Gastrocnemius medialis (tissue), 4 donors: Measurements from ENCODE around the gene NFKB2. TPM values are rescaled to one million over a fixed set of nuclear protein-coding genes. Genes with fewer than 3 reads are reported as not detected.

Source experiments
- ATAC-seq, 2 donors: fragments of 150-250 bp; one replicate each; pipeline ENCODE4 v1.9.1; 2016
- DNase-seq, 2 donors: peaks; one replicate each; pipeline ENCODE4 v3.0.0-alpha.2; 2019
- H3K27ac ChIP-seq, 4 donors: fragments of 200-600 bp; sonication (generic); 1 replicate in 1 of 4; 2 replicates in 3 of 4; pipeline ENCODE4 v1.5.1; 2016 to 2018; ENCODE audit warnings: mild to moderate bottlenecking in 2 of 4, moderate library complexity in 1 of 4
- H3K27me3 ChIP-seq, 3 donors: fragments of 200-600 bp; sonication (generic) in 2 of 3; 1 replicate in 1 of 3; 2 replicates in 2 of 3; pipeline versions ENCODE4 v1.5.1 to v1.6.0; 2016 to 2019; ENCODE audit warnings: mild to moderate bottlenecking in 1 of 3, moderate library complexity in 1 of 3
- H3K36me3 ChIP-seq, 2 donors: fragments of 200-600 bp; sonication (generic) in 1 of 2; one replicate each; pipeline ENCODE4 v1.5.1; 2017 to 2018
- H3K4me1 ChIP-seq, 2 donors: fragments of 200-600 bp; sonication (generic) in 1 of 2; one replicate each; pipeline ENCODE4 v1.5.1; 2016 to 2017; ENCODE audit warnings: mild to moderate bottlenecking in 2 of 2
- H3K4me3 ChIP-seq, 4 donors: fragments of 200-600 bp; sonication (generic) in 3 of 4; 1 replicate in 1 of 4; 2 replicates in 3 of 4; pipeline ENCODE4 v1.5.1; 2016 to 2019; ENCODE audit warnings: mild to moderate bottlenecking in 2 of 4
- H3K9me3 ChIP-seq, 3 donors: fragments of 200-600 bp; sonication (generic) in 2 of 3; 1 replicate in 1 of 3; 2 replicates in 2 of 3; pipeline ENCODE4 v1.5.1; 2016 to 2019
- POLR2A ChIP-seq, 2 donors: fragments of 450-650 bp; IDR thresholded peaks; one replicate each; pipeline ENCODE4 v1.6.1; 2017; ENCODE audit warnings: antibody characterized with exemption in 2 of 2, mild to moderate bottlenecking in 2 of 2, moderate library complexity in 2 of 2
- in situ Hi-C, 4 donors: fragments of 200-750 bp; cut with MboI; loops; one replicate each; pipeline versions ENCODE4 v1.15.0 to v1.8.0; 2017; ENCODE audit warnings: low sequenced_read_pairs in 4 of 4
- intact Hi-C: fragments of 100-400 bp; cut with DNase I; formaldehyde crosslinking; loops from one replicate; pipeline ENCODE4 v1.15.1; 2023; ENCODE audit warnings: low total_unique reads
- total RNA-seq, 4 donors: library from RNA; depleted of rRNA; stranded (reverse); fragments of >200 nt; gene quantifications; one replicate each; pipeline versions ENCODE4 v1.1.0 to v1.2.3, GENCODE V29; 2016
- TF ChIP-seq, protein P1 (sequence below), 5 experiments: fragments of 450-650 bp in 3 of 5; fragments of 200-600 bp in 2 of 5; sonication (generic) in 2 of 5; IDR thresholded peaks in 4 of 5; conservative IDR thresholded peaks in 1 of 5; 1 replicate in 4 of 5; 2 replicates in 1 of 5; pipeline ENCODE4 v1.5.1; 2016 to 2019; ENCODE audit warnings: antibody characterized with exemption in 5 of 5, mild to moderate bottlenecking in 3 of 5, moderate library complexity in 3 of 5

The NFKB2 gene
- total RNA-seq, 4 donors from 2014 or later: 8.6 to 17.3 (median 12.8) TPM

- DNase-seq (peak; percentile 67 to 85), ATAC-seq (peak; percentile 65 to 69)
- intact Hi-C loops: loop anchor here (1.0 to 5.0 kb wide), 4 partner anchors 22 to 230 kb away; partner anchors contain the start of genes C10orf95 and PITX3
- peaks cover 19% of the 10 kb centered on the region in 2 donors for H3K4me1 ChIP-seq
- H3K36me3 ChIP-seq: peaks cover 0 to 33% of the 10 kb centered on the region in 2 donors
- H3K4me3 ChIP-seq: peak overlapping the region; percentile 62 to 74 (median 73)
- no peaks in the 10 kb centered on the region for H3K27me3 ChIP-seq
- peak overlapping the region; percentile 82 to 96 (median 92) for H3K27ac ChIP-seq
- H3K9me3 ChIP-seq: no peaks in the 10 kb centered on the region
- TF ChIP-seq POLR2A (IDR thresholded peaks at IDR 0.05): peak; percentile 36 to 53
- TF ChIP-seq, protein P1, sequence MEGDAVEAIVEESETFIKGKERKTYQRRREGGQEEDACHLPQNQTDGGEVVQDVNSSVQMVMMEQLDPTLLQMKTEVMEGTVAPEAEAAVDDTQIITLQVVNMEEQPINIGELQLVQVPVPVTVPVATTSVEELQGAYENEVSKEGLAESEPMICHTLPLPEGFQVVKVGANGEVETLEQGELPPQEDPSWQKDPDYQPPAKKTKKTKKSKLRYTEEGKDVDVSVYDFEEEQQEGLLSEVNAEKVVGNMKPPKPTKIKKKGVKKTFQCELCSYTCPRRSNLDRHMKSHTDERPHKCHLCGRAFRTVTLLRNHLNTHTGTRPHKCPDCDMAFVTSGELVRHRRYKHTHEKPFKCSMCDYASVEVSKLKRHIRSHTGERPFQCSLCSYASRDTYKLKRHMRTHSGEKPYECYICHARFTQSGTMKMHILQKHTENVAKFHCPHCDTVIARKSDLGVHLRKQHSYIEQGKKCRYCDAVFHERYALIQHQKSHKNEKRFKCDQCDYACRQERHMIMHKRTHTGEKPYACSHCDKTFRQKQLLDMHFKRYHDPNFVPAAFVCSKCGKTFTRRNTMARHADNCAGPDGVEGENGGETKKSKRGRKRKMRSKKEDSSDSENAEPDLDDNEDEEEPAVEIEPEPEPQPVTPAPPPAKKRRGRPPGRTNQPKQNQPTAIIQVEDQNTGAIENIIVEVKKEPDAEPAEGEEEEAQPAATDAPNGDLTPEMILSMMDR (IDR thresholded peaks at IDR 0.05 in 4 of 5, conservative IDR thresholded peaks at IDR 0.05 in 1 of 5): peak; percentile 93 to 98 (median 97)
- in situ Hi-C loops: loop anchor here in 3 of 4 donors (10.0 to 25.0 kb wide), 2 partner anchors 185 to 188 kb away; no protein-coding TSS in a partner anchor
Measured at GRCh38 chr10:102399217-102400021, 3.9 kb downstream of the NFKB2 start.

- H3K4me3 ChIP-seq: no peak overlapping the region
- H3K27ac ChIP-seq: peak overlapping the region in 2 of 4 donors; percentile 82 to 95
- ATAC-seq (no peak), DNase-seq (no peak)
- TF ChIP-seq POLR2A (IDR thresholded peaks at IDR 0.05): no peak
- TF ChIP-seq, protein P1 (IDR thresholded peaks at IDR 0.05 in 4 of 5, conservative IDR thresholded peaks at IDR 0.05 in 1 of 5): no peak
- peaks cover 14 to 19% of the 10 kb centered on the region in 2 donors for H3K4me1 ChIP-seq
- peaks cover 0 to 33% of the 10 kb centered on the region in 2 donors for H3K36me3 ChIP-seq
- no peaks in the 10 kb centered on the region for H3K9me3 ChIP-seq
- no peaks in the 10 kb centered on the region for H3K27me3 ChIP-seq
- in situ Hi-C loops (no loop called here), intact Hi-C loops (no loop called here)
Measured at GRCh38 chr10:102400076-102400475, 4.6 kb downstream of the NFKB2 start.

DNA sequence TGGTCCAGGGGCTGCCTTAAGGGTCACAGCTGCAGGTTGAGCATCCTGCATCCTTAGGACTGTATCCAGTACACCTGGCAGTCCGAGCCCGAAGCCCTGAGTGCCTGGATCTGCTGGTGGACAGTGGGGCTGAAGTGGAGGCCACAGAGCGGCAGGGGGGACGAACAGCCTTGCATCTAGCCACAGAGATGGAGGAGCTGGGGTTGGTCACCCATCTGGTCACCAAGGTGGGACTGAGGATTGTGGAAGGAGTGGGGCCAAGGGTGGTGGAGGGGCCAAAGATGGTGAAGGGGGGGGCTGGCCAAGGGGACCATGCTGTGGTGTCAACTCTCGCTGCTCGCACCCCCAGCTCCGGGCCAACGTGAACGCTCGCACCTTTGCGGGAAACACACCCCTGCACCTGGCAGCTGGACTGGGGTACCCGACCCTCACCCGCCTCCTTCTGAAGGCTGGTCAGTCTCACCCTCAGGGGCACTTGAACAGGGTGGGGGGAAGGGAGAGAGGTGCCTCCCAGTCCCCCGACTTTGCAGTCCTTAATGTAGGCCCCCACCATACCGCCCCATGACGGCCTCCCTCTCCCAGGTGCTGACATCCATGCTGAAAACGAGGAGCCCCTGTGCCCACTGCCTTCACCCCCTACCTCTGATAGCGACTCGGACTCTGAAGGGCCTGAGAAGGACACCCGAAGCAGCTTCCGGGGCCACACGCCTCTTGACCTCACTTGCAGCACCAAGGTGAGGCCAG is 5.3 kb downstream of the NFKB2 start:
- no peak for ATAC-seq
- Histone ChIP-seq H3K4me1 (peaks cover 12 to 19% of the 10 kb centered on the region in 2 donors), H3K36me3 (peaks cover 0 to 33% of the 10 kb centered on the region in 2 donors), H3K27ac (no peak overlapping the region), H3K27me3 (no peaks in the 10 kb centered on the region), H3K9me3 (no peaks in the 10 kb centered on the region), H3K4me3 (no peak overlapping the region)
- no peak for DNase-seq
- no peak for TF ChIP-seq POLR2A (IDR thresholded peaks at IDR 0.05)
- TF ChIP-seq, protein P1 (IDR thresholded peaks at IDR 0.05 in 4 of 5, conservative IDR thresholded peaks at IDR 0.05 in 1 of 5): no peak
- in situ Hi-C loops: no loop called here
- intact Hi-C loops: no loop called here

GRCh38 chr10:102401342-102401654 is 5.8 kb downstream of the NFKB2 start:
- Histone ChIP-seq H3K27me3 (no peaks in the 10 kb centered on the region), H3K4me1 (peaks cover 10 to 14% of the 10 kb centered on the region in 2 donors), H3K9me3 (no peaks in the 10 kb centered on the region), H3K36me3 (peaks cover 0 to 33% of the 10 kb centered on the region in 2 donors), H3K27ac (no peak overlapping the region), H3K4me3 (no peak overlapping the region)
- ATAC-seq (no peak), DNase-seq (no peak)
- in situ Hi-C loops (no loop called here), intact Hi-C loops (no loop called here)
- TF ChIP-seq POLR2A (IDR thresholded peaks at IDR 0.05): no peak
- TF ChIP-seq, protein P1 (IDR thresholded peaks at IDR 0.05 in 4 of 5, conservative IDR thresholded peaks at IDR 0.05 in 1 of 5): no peak
